HEK293 (cell line): Measurements from ENCODE around the gene INTS7.

ENCODE experiments used
- BCL11A ChIP-seq: fragments of 450-650 bp; formaldehyde crosslinking; IDR thresholded peaks from 2 replicates; pipeline ENCODE4 v1.5.1; 2016; ENCODE audit warnings: low read depth, missing biosample characterization, missing genetic modification characterization
- HOXD13 ChIP-seq: sonication (generic); formaldehyde crosslinking; IDR thresholded peaks from 2 replicates; pipeline ENCODE4 v1.8.0; 2022; ENCODE audit warnings: missing genetic modification reagents, borderline replicate concordance
- KLF1 ChIP-seq: fragments of 450-650 bp; formaldehyde crosslinking; IDR thresholded peaks from 2 replicates; pipeline ENCODE4 v1.5.1; 2016; ENCODE audit warnings: missing biosample characterization, missing genetic modification characterization
- KLF16 ChIP-seq: fragments of 450-650 bp; formaldehyde crosslinking; IDR thresholded peaks from 2 replicates; pipeline ENCODE4 v1.5.1; 2017; ENCODE audit warnings: missing biosample characterization, missing genetic modification characterization
- MYNN ChIP-seq: fragments of 450-650 bp; formaldehyde crosslinking; IDR thresholded peaks from 2 replicates; pipeline ENCODE4 v1.5.1; 2016; ENCODE audit warnings: missing biosample characterization, missing genetic modification characterization, borderline replicate concordance
- ZBTB26 ChIP-seq: fragments of 450-650 bp; formaldehyde crosslinking; optimal IDR thresholded peaks from 2 replicates; pipeline ENCODE3; 2016; ENCODE audit warnings: missing biosample characterization, mild to moderate bottlenecking, missing genetic modification characterization
- ZBTB44 ChIP-seq: fragments of 450-650 bp; IDR thresholded peaks from 2 replicates; pipeline ENCODE4 v1.5.1; 2018; ENCODE audit warnings: missing biosample characterization, mild to moderate bottlenecking, missing genetic modification characterization
- ZBTB6 ChIP-seq: fragments of 450-650 bp; formaldehyde crosslinking; IDR thresholded peaks from 2 replicates; pipeline ENCODE4 v1.5.1; 2017; ENCODE audit warnings: missing biosample characterization, missing genetic modification characterization
- ZNF214 ChIP-seq: fragments of 450-650 bp; formaldehyde crosslinking; IDR thresholded peaks from 2 replicates; pipeline ENCODE4 v1.5.1; 2017; ENCODE audit warnings: missing biosample characterization, mild to moderate bottlenecking, missing genetic modification characterization, borderline replicate concordance
- ZNF266 ChIP-seq: fragments of 450-650 bp; formaldehyde crosslinking; IDR thresholded peaks from 2 replicates; pipeline ENCODE4 v1.5.1; 2016; ENCODE audit warnings: missing biosample characterization, missing genetic modification characterization, low read depth
- ZNF341 ChIP-seq: fragments of 450-650 bp; formaldehyde crosslinking; IDR thresholded peaks from 2 replicates; pipeline ENCODE4; 2016; ENCODE audit warnings: low read depth, missing biosample characterization, missing genetic modification characterization
- ZNF354C ChIP-seq: fragments of 450-650 bp; formaldehyde crosslinking; IDR thresholded peaks from 2 replicates; pipeline ENCODE4 v1.5.1; 2016; ENCODE audit warnings: missing biosample characterization, missing genetic modification characterization, low read depth, borderline replicate concordance
- ZNF48 ChIP-seq: fragments of 450-650 bp; formaldehyde crosslinking; IDR thresholded peaks from 2 replicates; pipeline ENCODE4 v1.5.1; 2016; ENCODE audit warnings: missing biosample characterization, missing genetic modification characterization
- ZNF555 ChIP-seq: fragments of 450-650 bp; formaldehyde crosslinking; conservative IDR thresholded peaks from 2 replicates; pipeline ENCODE4 v1.5.1; 2017; ENCODE audit warnings: missing biosample characterization, mild to moderate bottlenecking, missing genetic modification characterization, inconsistent platforms
- ZNF561 ChIP-seq: fragments of 450-650 bp; IDR thresholded peaks from 2 replicates; pipeline ENCODE4 v1.5.1; 2018; ENCODE audit warnings: missing biosample characterization, missing genetic modification characterization, borderline replicate concordance
- ZNF624 ChIP-seq: fragments of 450-650 bp; formaldehyde crosslinking; IDR thresholded peaks from 2 replicates; pipeline ENCODE4 v1.5.1; 2017; ENCODE audit warnings: missing biosample characterization, missing genetic modification characterization
- ZNF639 ChIP-seq: fragments of 450-650 bp; formaldehyde crosslinking; IDR thresholded peaks from 2 replicates; pipeline ENCODE4 v1.5.1; 2016; ENCODE audit warnings: missing biosample characterization, missing genetic modification characterization
- TF ChIP-seq, protein P1 (sequence below): fragments of 450-650 bp; formaldehyde crosslinking; IDR thresholded peaks from 2 replicates; pipeline ENCODE4 v1.5.1; 2016; ENCODE audit warnings: missing biosample characterization, missing genetic modification characterization, borderline replicate concordance
- TF ChIP-seq, protein P2 (sequence below): fragments of 450-650 bp; formaldehyde crosslinking; IDR thresholded peaks from 2 replicates; pipeline ENCODE4 v1.5.1; 2016; ENCODE audit warnings: missing biosample characterization, missing genetic modification characterization
- TF ChIP-seq, protein P3 (sequence below): fragments of 450-650 bp; IDR thresholded peaks from 2 replicates; pipeline ENCODE4 v1.5.1; 2018; ENCODE audit warnings: missing biosample characterization, missing genetic modification characterization
- TF ChIP-seq, protein P4 (sequence below): IDR thresholded peaks from 2 replicates; pipeline ENCODE4 v1.6.1; 2011; ENCODE audit warnings: mild to moderate bottlenecking, low read depth, low read length, borderline replicate concordance
- TF ChIP-seq, protein P5 (sequence below): fragments of 450-650 bp; formaldehyde crosslinking; IDR thresholded peaks from 2 replicates; pipeline ENCODE4 v1.5.1; 2016; ENCODE audit warnings: missing biosample characterization, missing genetic modification characterization, low read depth

The INTS7 gene

GRCh38 chr1:212035123-212035834, at the start of gene INTS7, which contains the start of gene DTL (continued):
- TF ChIP-seq, protein P1, sequence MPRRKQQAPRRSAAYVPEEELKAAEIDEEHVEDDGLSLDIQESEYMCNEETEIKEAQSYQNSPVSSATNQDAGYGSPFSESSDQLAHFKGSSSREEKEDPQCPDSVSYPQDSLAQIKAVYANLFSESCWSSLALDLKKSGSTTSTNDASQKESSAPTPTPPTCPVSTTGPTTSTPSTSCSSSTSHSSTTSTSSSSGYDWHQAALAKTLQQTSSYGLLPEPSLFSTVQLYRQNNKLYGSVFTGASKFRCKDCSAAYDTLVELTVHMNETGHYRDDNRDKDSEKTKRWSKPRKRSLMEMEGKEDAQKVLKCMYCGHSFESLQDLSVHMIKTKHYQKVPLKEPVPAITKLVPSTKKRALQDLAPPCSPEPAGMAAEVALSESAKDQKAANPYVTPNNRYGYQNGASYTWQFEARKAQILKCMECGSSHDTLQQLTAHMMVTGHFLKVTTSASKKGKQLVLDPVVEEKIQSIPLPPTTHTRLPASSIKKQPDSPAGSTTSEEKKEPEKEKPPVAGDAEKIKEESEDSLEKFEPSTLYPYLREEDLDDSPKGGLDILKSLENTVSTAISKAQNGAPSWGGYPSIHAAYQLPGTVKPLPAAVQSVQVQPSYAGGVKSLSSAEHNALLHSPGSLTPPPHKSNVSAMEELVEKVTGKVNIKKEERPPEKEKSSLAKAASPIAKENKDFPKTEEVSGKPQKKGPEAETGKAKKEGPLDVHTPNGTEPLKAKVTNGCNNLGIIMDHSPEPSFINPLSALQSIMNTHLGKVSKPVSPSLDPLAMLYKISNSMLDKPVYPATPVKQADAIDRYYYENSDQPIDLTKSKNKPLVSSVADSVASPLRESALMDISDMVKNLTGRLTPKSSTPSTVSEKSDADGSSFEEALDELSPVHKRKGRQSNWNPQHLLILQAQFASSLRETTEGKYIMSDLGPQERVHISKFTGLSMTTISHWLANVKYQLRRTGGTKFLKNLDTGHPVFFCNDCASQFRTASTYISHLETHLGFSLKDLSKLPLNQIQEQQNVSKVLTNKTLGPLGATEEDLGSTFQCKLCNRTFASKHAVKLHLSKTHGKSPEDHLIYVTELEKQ (tag by site-specific recombination): 0 out of 2 replicates have a peak, but pooled peaks have one; percentile 30
- TF ChIP-seq ZNF555 (tag by site-specific recombination) (no peak), ZBTB26 (tag by site-specific recombination) (peak; percentile 51), ZBTB44 (peak; percentile 12; the same call in 1 of the 2 replicates), HOXD13 (CRISPR knock-in tag) (no peak), ZNF354C (tag by site-specific recombination) (no peak), KLF1 (tag by site-specific recombination) (peak; percentile 89), KLF16 (tag by site-specific recombination) (peak; percentile 52), ZBTB6 (tag by site-specific recombination) (no peak), MYNN (no peak), ZNF214 (no peak), ZNF561 (tag by site-specific recombination) (peak; percentile 75), ZNF48 (tag by site-specific recombination) (no peak), ZNF266 (tag by site-specific recombination) (no peak), ZNF624 (peak; percentile 73; the same call in 1 of the 2 replicates), BCL11A (tag by site-specific recombination) (no peak; the same call in 1 of the 2 replicates), ZNF639 (peak; percentile 77), ZNF341 (tag by site-specific recombination) (peak; percentile 11)
- TF ChIP-seq, protein P2, sequence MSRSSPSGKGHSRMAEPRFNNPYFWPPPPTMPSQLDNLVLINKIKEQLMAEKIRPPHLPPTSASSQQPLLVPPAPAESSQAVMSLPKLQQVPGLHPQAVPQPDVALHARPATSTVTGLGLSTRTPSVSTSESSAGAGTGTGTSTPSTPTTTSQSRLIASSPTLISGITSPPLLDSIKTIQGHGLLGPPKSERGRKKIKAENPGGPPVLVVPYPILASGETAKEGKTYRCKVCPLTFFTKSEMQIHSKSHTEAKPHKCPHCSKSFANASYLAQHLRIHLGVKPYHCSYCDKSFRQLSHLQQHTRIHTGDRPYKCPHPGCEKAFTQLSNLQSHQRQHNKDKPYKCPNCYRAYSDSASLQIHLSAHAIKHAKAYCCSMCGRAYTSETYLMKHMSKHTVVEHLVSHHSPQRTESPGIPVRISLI (tag by site-specific recombination): peak; percentile 74
- TF ChIP-seq, protein P3, sequence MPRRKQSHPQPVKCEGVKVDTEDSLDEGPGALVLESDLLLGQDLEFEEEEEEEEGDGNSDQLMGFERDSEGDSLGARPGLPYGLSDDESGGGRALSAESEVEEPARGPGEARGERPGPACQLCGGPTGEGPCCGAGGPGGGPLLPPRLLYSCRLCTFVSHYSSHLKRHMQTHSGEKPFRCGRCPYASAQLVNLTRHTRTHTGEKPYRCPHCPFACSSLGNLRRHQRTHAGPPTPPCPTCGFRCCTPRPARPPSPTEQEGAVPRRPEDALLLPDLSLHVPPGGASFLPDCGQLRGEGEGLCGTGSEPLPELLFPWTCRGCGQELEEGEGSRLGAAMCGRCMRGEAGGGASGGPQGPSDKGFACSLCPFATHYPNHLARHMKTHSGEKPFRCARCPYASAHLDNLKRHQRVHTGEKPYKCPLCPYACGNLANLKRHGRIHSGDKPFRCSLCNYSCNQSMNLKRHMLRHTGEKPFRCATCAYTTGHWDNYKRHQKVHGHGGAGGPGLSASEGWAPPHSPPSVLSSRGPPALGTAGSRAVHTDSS: no peak
- TF ChIP-seq, protein P4, sequence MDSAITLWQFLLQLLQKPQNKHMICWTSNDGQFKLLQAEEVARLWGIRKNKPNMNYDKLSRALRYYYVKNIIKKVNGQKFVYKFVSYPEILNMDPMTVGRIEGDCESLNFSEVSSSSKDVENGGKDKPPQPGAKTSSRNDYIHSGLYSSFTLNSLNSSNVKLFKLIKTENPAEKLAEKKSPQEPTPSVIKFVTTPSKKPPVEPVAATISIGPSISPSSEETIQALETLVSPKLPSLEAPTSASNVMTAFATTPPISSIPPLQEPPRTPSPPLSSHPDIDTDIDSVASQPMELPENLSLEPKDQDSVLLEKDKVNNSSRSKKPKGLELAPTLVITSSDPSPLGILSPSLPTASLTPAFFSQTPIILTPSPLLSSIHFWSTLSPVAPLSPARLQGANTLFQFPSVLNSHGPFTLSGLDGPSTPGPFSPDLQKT: no peak
- TF ChIP-seq, protein P5, sequence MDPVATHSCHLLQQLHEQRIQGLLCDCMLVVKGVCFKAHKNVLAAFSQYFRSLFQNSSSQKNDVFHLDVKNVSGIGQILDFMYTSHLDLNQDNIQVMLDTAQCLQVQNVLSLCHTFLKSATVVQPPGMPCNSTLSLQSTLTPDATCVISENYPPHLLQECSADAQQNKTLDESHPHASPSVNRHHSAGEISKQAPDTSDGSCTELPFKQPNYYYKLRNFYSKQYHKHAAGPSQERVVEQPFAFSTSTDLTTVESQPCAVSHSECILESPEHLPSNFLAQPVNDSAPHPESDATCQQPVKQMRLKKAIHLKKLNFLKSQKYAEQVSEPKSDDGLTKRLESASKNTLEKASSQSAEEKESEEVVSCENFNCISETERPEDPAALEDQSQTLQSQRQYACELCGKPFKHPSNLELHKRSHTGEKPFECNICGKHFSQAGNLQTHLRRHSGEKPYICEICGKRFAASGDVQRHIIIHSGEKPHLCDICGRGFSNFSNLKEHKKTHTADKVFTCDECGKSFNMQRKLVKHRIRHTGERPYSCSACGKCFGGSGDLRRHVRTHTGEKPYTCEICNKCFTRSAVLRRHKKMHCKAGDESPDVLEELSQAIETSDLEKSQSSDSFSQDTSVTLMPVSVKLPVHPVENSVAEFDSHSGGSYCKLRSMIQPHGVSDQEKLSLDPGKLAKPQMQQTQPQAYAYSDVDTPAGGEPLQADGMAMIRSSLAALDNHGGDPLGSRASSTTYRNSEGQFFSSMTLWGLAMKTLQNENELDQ: no peak
